ENCODE measurements around the gene STOML1.
"Not testable (repeated sequence)": the region's sequence is repeated elsewhere in the genome, so short reads cannot be mapped to it uniquely, and the experiment has no call there.

Gene STOML1

DNA sequence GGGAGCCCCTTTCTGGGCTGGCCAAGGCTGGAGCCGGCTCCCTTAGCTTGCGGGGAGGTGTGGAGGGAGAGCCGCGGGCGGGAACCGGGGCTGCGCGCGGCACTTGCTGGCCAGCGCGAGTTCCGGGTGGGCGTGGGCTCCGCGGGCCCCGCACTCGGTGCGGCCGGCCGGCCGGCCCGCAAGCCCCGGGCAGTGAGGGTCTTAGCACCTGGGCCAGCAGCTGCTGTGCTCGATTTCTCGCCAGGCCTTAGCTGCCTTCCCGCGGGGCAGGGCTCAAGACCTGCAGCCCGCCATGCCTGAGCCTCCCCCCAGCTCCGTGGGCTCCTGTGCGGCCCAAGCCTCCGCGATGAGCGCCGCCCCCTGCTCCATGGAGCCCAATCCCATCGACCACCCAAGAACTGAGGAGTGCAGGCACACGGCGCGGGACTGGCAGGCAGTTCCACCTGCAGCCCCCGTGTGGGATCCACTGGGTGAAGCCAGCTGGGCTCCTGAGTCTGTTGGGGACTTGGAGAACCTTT lies 18.4 kb downstream of the STOML1 start:
- H3K27me3 ChIP-seq (ENCODE audit: low read depth, low read length); H3K4me3 ChIP-seq (ENCODE audit: low read length); H4K20me1 ChIP-seq (ENCODE audit: insufficient read depth, low read length); H3K9me3 ChIP-seq (ENCODE audit: insufficient read depth, low read length); H3K9ac ChIP-seq (ENCODE audit: low read length); H2AFZ ChIP-seq (ENCODE audit: low read depth, low read length); H3K27ac ChIP-seq (ENCODE audit: low read length); H3K36me3 ChIP-seq (replicated peaks; ENCODE audit: low read depth, low read length); H3K79me2 ChIP-seq (ENCODE audit: low read length): not testable (repeated sequence)
- H3K4me2 ChIP-seq (ENCODE audit: low read length), result 0 out of 2 replicates have a peak overlapping the region, but pooled peaks have one; percentile 84
- peaks cover 19% of the 10 kb centered on the region for H3K4me1 ChIP-seq (ENCODE audit: low read length)

DNA sequence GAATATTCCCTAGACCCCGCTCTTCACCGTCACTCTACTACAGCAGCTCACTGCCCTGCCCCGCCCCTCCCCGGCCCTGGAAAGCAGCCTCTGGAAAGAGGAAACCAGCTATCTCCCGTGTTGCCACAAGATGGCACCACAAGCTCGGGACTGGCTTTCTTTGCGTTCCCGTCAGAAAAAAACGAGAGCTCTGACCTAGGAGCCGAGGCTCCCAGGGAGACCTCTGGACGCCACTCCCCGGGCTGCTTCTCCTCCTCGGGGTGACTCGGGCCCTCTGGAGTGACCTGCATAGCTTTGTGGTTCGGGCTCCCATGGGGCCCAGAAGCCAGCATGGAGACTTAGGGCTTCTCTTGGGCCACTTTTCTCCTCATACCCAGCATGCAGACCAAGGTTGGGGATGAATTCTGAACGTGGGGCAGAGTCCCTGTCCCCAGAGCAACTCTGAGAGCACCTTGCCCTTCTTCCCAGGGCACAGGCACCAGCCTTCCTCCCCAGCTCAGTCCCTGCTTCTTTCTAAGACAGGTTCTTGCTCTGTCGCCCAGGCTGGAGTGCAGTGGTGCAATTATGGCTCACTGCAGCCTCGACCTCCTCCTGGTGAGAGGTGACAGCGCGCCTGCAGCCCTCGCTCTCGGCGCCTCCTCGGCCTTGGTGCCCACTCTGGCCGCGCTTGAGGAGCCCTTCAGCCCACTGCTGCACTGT lies 19.0 kb downstream of the STOML1 start:
- peak overlapping the region; percentile 75 for H2AFZ ChIP-seq (ENCODE audit: low read depth, low read length)
- H3K4me3 ChIP-seq (ENCODE audit: low read length), result peak overlapping the region; percentile 72
- peak overlapping the region; percentile 84 for H3K4me2 ChIP-seq (ENCODE audit: low read length)
- H3K36me3 ChIP-seq (replicated peaks; ENCODE audit: low read depth, low read length), result no peaks in the 10 kb centered on the region
- peak overlapping the region; percentile 53 for H3K9ac ChIP-seq (ENCODE audit: low read length)
- H4K20me1 ChIP-seq (ENCODE audit: insufficient read depth, low read length), result no peaks in the 10 kb centered on the region
- H3K9me3 ChIP-seq (ENCODE audit: insufficient read depth, low read length), result no peaks in the 10 kb centered on the region
- H3K27me3 ChIP-seq (ENCODE audit: low read depth, low read length), result peaks cover 7% of the 10 kb centered on the region; the same call in 1 of the 2 replicates
- H3K27ac ChIP-seq (ENCODE audit: low read length), result no peak overlapping the region
- TF ChIP-seq, protein P1, sequence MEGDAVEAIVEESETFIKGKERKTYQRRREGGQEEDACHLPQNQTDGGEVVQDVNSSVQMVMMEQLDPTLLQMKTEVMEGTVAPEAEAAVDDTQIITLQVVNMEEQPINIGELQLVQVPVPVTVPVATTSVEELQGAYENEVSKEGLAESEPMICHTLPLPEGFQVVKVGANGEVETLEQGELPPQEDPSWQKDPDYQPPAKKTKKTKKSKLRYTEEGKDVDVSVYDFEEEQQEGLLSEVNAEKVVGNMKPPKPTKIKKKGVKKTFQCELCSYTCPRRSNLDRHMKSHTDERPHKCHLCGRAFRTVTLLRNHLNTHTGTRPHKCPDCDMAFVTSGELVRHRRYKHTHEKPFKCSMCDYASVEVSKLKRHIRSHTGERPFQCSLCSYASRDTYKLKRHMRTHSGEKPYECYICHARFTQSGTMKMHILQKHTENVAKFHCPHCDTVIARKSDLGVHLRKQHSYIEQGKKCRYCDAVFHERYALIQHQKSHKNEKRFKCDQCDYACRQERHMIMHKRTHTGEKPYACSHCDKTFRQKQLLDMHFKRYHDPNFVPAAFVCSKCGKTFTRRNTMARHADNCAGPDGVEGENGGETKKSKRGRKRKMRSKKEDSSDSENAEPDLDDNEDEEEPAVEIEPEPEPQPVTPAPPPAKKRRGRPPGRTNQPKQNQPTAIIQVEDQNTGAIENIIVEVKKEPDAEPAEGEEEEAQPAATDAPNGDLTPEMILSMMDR (IDR thresholded peaks at IDR 0.05; ENCODE audit: low read depth, low read length), result peak; percentile 95
- no peak for TF ChIP-seq EZH2phosphoT487 (IDR thresholded peaks at IDR 0.05; ENCODE audit: low read depth)
- peaks cover 19% of the 10 kb centered on the region for H3K4me1 ChIP-seq (ENCODE audit: low read length)
- no peaks in the 10 kb centered on the region for H3K79me2 ChIP-seq (ENCODE audit: low read length)

DNA sequence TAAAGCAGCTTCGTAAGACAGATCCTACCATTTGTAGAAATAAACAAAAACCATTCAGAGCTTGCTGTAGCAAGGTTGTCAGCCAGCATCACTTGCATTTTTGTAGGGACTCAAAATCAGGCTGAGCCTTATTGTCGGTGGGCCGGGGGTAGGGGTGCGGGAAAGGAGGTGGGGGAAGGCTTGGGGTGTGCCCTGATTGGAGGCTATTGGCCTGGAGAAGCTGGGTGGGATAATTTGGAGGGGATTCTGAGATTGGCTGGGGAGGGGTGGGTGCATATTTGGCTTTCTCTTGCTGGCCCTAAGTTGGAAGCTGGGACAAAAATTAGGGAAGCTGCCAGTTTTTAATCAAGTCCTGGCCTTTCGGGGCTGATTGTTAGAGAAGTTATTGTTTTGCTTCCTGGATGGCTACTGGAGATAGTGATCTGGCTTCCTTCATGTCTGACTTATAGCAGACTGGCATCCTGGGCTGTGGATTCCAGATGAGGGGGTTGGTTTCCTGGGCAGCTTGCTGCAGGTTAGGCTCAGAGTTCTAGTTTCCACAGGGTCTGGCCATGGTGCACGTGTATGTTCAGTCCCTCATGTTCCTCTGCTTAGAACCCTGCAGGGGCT lies 22.8 kb downstream of the STOML1 start:
- Histone ChIP-seq H3K79me2 (ENCODE audit: low read length) (no peaks in the 10 kb centered on the region), H3K36me3 (replicated peaks; ENCODE audit: low read depth, low read length) (no peaks in the 10 kb centered on the region), H3K9ac (ENCODE audit: low read length) (no peak overlapping the region), H3K27ac (ENCODE audit: low read length) (no peak overlapping the region), H3K9me3 (ENCODE audit: insufficient read depth, low read length) (no peaks in the 10 kb centered on the region), H3K27me3 (ENCODE audit: low read depth, low read length) (no peaks in the 10 kb centered on the region), H3K4me2 (ENCODE audit: low read length) (no peak overlapping the region), H3K4me3 (ENCODE audit: low read length) (no peak overlapping the region), H3K4me1 (ENCODE audit: low read length) (peaks cover 49% of the 10 kb centered on the region), H4K20me1 (ENCODE audit: insufficient read depth, low read length) (no peaks in the 10 kb centered on the region), H2AFZ (ENCODE audit: low read depth, low read length) (0 out of 2 replicates have a peak overlapping the region, but pooled peaks have one; percentile 35)
- TF ChIP-seq, protein P1 (IDR thresholded peaks at IDR 0.05; ENCODE audit: low read depth, low read length), result no peak
- no peak for TF ChIP-seq EZH2phosphoT487 (IDR thresholded peaks at IDR 0.05; ENCODE audit: low read depth)

DNA sequence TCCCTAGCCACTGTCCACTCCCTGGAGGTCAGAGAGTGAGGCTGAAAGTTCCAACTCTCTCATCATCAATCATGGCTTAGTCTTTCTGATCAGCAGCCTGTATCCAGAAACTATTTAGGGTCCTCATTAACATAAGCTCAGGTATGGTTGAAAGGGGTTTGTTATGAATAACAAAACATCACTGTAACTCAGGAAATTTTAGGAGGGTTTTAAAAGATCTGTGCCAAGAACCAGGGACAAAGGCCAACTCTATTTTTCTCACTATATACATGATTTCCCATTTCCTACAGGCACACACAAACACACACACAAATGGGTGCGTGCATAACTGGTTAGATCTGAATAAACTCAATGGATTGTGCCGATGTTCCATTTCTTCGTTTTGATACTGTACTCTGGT lies 23.6 kb downstream of the STOML1 start:
- Histone ChIP-seq H3K4me3 (ENCODE audit: low read length) (no peak overlapping the region), H2AFZ (ENCODE audit: low read depth, low read length) (no peak overlapping the region), H3K4me1 (ENCODE audit: low read length) (peaks cover 54% of the 10 kb centered on the region), H3K4me2 (ENCODE audit: low read length) (no peak overlapping the region), H3K9ac (ENCODE audit: low read length) (no peak overlapping the region), H3K27me3 (ENCODE audit: low read depth, low read length) (no peaks in the 10 kb centered on the region), H3K79me2 (ENCODE audit: low read length) (no peaks in the 10 kb centered on the region), H3K9me3 (ENCODE audit: insufficient read depth, low read length) (no peaks in the 10 kb centered on the region), H3K27ac (ENCODE audit: low read length) (no peak overlapping the region), H3K36me3 (replicated peaks; ENCODE audit: low read depth, low read length) (no peaks in the 10 kb centered on the region), H4K20me1 (ENCODE audit: insufficient read depth, low read length) (no peaks in the 10 kb centered on the region)
- no peak for TF ChIP-seq EZH2phosphoT487 (IDR thresholded peaks at IDR 0.05; ENCODE audit: low read depth)
- TF ChIP-seq, protein P1 (IDR thresholded peaks at IDR 0.05; ENCODE audit: low read depth, low read length), result no peak

Measured in OCI-LY3 (cell line).